Activated CD4-positive, alpha-beta T cell treated with anti-CD3 and anti-CD28 coated beads, Interleukin-2, amount 50 U/mL, for 48 hours (primary cell): ENCODE data around the gene KCNH5.
"Not testable (repeated sequence)": the region's sequence is repeated elsewhere in the genome, so short reads cannot be mapped to it uniquely, and the experiment has no call there.

Experiments used
- DNase-seq, 2 experiments: peaks; one replicate each; pipeline ENCODE4 v3.0.0-alpha.2; 2020

The KCNH5 gene

GRCh38 chr14:62882967-62883366 lies 162.3 kb downstream of the KCNH5 start:
- no peak for DNase-seq

DNA sequence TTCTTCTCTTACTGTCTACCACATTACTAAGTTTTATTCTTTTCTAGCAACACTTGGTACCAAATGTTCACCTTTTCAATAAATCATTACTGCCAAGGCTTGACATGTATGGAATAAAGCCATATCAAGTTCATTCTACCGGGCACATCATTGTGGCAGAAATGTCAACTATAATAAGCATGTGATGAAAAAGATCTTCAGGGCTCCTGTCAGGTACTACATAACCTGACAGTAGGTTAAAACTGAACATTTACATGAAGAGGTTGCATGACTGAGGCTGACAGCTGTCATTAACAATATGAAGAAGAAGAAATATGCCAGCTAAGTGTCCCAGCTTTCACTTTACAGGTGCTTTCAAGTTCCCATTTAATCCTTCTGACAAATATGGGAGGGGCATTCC lies 178.9 kb downstream of the KCNH5 start:
- DNase-seq: no peak

DNA sequence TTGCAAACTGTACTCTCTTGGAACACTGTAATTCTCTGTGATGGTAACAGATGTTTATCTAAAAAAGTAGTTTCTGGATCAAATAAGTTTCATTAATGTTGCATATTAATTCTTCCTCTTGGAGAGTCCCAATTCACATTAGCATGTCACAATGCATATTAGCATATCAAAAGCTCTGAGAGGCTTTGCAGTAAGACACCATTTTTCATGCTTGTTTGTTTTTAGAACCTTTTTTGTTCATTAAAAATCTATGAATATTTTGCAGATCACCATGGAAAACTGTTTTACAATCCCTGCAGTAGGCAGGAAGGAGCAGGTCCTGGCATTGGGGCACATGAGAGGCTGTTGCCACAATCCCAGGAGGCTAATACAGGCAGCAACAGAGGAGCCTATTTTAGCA lies 180.7 kb downstream of the KCNH5 start:
- no peak for DNase-seq

- not testable (repeated sequence) for DNase-seq
These were observed 187.2 kb downstream of the KCNH5 start for GRCh38 chr14:62858011-62858410.

GRCh38 chr14:62854951-62855350 lies 190.3 kb downstream of the KCNH5 start:
- DNase-seq: no peak

GRCh38 chr14:62847168-62847567 lies 198.1 kb downstream of the KCNH5 start:
- no peak for DNase-seq

GRCh38 chr14:62844546-62844945 lies 200.7 kb downstream of the KCNH5 start:
- DNase-seq: no peak

GRCh38 chr14:62824086-62824485 lies 221.2 kb downstream of the KCNH5 start:
- no peak for DNase-seq

DNA sequence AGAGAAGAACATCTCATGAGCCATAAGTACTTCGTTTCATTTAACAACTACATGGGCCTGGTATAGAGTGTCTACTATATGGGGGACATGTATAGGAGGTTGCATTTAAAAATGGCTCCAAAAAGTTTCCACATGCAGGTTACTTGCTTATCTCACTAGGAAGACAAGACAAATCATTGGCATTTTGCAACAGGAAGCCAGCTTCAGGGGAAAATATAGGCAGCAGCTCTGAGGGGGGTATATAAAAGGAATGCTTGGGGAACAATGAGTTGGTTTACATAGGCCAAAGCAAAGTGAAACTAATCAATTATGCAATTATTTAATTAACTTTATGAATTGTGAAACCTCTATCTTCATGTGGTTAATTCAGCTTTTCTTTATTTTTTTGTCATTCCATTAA lies 225.3 kb downstream of the KCNH5 start:
- no peak for DNase-seq

- DNase-seq: no peak
These were observed 237.6 kb downstream of the KCNH5 start for GRCh38 chr14:62807636-62808035.

GRCh38 chr14:62800577-62800976 lies 244.7 kb downstream of the KCNH5 start:
- no peak for DNase-seq

GRCh38 chr14:62796431-62796830 lies 248.8 kb downstream of the KCNH5 start:
- no peak for DNase-seq

GRCh38 chr14:62792578-62792977 lies 252.7 kb downstream of the KCNH5 start:
- no peak for DNase-seq

DNA sequence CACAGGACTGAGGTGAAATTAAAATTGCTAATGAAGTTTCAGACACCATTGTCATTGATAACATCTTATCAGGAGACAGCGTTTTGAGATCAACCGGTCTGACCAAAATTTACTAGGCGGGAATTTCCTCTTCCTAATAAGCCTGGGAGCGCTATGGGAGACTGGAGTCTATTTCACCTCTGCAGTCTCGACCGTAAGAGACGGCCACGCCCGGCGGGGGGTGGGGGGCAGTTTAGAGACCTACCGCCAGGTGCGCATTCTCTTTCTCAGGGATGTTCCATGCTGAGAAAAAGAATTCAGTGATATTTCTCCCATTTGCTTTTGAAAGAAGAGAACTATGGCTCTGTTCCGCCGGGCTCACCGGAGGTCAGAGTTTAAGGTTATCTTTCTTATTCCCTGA lies 263.9 kb downstream of the KCNH5 start:
- not testable (repeated sequence) for DNase-seq

DNA sequence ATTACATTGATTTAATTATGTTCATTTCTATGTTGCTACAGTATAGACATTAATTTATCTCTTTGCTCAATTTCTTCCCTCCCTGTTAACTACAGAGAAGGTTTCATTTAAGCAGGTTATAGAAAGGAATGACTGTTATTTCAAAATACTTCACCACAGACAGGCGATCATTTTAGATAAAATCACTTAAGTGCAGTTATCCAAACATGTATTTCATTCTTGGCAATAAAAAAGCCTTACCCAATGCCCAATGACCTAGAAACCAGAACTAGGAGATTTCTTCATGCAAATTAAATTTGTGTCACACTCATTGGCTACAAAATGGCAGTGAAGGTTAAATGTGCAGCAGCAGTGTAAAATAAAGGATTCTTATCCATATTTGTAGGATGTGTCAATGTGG lies 266.4 kb downstream of the KCNH5 start:
- no peak for DNase-seq

DNA sequence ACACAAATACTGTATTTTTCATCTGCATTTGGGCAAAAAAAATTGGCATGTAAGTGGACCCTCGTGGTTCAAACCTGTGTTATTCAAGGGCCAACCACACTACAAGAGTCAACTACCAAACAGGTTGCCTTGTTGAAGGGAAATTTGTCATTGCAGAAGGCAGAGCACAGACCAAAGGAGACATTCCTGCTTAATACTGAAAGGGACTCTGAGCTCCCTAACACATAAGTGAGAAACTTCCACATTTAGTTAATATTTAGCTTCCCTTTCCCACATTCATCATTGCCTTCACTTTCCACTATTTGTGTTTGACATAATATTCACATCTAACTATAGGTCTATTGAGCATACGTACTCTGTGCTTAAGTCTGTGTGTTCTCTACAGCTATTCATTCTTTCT lies 266.9 kb downstream of the KCNH5 start:
- no peak for DNase-seq

DNA sequence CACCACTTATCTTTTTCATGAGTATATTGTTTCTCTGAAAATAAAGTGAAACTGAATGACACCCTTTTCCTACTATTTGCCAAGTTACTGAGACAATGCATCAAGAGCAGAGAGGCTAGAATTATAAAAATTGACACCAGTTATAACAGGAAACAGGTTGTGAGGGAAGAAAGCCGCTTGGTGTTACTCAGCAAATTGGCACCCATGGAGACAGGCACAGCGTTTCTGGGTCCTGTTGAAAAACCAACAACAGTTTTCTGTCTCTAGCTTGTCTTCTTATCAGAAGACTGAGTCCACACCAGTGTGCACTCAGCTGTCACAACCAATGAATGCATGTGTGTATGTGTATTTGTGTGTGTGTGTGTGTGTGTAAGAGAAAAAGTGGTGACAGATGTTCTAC lies 267.7 kb downstream of the KCNH5 start:
- no peak for DNase-seq

- no peak for DNase-seq
These were observed 269.0 kb downstream of the KCNH5 start for GRCh38 chr14:62776300-62776699.

DNA sequence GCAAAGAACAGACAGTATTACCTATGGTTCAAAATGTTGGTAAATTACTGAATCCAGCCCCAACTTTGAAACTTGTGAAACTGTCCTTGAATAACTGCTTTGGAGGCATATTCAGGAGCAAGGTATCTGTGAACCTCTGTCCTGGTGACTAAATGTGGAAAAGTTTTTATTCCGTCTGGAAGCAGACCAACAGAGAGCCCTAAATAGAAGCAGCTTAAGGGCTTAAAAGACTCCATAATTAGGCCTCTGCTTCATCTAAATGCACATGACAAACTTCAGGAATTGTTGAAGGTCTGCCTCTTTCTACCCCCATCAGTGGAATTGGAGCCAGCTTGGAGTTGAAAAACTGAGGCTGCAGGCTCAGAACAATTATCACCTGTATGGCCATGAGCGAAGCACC lies 276.5 kb downstream of the KCNH5 start:
- no peak for DNase-seq

DNA sequence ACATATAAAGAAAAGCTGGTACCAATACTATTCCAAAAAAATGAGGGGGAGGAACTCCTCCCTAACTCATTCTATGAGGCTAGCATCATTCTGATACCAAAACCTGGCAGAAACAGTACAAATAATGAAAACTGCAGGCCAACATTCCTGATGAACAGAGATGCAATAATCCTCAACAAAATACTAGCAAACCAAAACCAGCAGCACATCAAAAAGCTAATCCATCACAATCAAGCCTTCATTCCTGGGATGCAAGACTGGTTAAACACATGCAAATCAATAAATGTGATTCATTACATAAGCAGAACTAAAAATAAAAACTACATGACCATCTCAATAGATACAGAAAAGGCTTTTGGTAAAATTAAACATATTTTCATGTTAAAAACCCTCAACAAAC lies 281.3 kb downstream of the KCNH5 start:
- DNase-seq: no peak

DNA sequence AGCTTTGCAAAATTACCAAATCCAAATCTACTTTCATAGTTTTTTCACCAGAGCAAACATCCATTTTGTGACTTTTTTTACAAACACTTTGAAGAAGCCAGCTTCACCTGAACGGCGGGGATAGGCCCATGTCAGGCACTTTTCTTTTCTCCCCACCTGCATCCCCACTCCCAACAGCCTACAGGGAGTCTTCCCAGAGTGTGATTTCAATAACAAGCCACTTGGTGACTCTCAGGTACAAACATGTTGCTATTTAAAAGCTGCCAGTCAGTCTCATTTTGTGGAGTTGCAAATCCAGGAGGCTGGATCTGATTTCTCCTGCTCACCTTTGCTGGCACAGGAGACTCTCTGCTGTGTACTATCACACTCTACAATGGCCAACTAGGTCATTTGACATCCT lies 285.5 kb downstream of the KCNH5 start:
- no peak for DNase-seq

DNA sequence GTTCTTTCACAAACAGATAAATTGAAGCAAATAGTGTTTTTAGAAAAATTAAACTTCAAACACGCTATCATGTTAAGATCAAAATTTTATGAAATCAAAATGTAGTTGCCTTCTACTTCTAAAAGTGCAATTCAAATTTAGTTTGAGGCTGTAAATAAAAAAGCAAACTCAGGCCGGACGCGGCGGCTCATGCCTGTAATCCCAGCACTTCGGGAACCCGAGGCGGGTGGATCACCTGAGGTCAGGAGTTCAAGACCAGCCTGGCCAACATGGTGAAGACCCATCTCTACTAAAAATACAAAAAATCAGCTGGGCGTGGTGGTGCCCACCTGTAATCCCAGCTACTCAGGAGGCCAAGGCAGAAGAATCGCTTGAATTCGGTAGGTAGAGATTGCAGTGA lies 298.4 kb downstream of the KCNH5 start:
- not testable (repeated sequence) for DNase-seq

DNA sequence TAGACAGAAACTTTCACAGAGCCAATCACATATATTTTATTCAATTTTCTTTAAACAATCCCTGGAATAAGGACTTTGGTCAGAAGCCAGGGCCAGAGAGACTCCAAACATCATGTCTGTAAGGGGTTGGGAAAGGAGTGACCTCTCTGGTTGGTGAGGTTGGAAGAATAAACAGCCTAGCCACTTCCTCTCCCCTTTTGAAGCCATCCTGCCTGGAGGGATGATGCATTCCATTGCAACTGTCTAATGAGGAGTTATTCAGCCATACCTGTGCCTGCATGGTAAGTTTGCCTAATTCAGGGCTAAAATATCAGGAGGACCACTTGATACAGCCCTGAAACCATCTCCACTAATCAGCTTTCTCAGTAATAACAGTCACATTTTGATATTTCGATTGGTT lies 299.8 kb downstream of the KCNH5 start:
- DNase-seq: no peak

DNA sequence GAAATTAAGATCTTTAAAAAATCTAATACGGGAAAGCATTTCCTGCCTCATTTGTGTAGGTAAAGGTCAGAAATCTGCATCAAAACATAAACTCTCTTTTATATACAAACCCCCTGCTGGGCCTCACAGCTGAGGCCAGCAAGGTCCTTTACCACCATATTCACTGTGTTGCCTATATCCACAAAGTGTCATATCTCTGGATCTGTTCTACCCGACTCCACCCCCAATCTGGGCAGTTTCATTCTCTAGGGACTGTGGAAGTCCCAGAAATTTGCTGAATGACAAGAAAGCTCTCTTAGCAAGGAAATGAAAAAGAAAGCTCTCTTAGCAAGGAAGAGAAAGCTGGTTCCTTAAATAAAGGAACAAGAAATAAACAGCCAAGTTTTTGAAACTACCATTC lies 301.7 kb downstream of the KCNH5 start:
- no peak for DNase-seq

GRCh38 chr14:62743118-62743517 lies 302.1 kb downstream of the KCNH5 start:
- no peak for DNase-seq

DNA sequence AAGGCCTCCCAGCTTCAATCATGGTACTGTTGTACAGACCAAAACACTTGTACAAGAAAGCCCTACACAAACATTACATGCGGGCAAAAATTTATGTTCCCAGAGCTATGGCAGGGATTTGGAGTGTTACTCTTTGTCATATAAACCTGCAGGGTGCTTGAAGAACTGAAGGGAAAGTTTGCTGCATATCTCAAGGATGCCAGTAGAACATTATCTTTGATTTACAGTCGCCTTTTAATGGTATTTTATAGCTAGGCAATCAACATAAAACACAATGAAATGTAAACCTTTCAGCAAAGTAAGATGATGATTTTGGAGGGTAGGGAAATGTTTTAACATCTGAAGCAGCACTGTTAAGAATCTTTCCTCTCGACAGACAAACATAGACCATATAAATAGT lies 305.6 kb downstream of the KCNH5 start:
- DNase-seq: no peak
